Left colon (tissue), 2 donors: ENCODE measurements around the gene CAP2. TPM values are rescaled to one million over a fixed set of nuclear protein-coding genes. Genes with fewer than 3 reads are reported as not detected.

Experiments
- ATAC-seq: fragments of 200-7000 bp; cut with Tn5 transposase; one replicate; pipeline ENCODE4 v1.9.1; 2020; ENCODE audit warnings: mild to moderate bottlenecking, moderate library complexity
- DNase-seq, 2 donors: peaks; one replicate each; pipeline ENCODE4 v3.0.0-alpha.2; 2020
- intact Hi-C, 2 donors: fragments of 100-400 bp; cut with DNase I in 1 of 2; cut with micrococcal nuclease in 1 of 2; formaldehyde crosslinking; loops; one replicate each; pipeline versions ENCODE4 v1.11.2 to v1.14.0; 2022; cut with DNase I, micrococcal nuclease
- total RNA-seq, 2 donors: library from RNA; stranded (reverse); fragmentation: NEBNext Ultra II Directional; extraction: Animal tissue kit (Norgen Biotek cat#: 25700); gene quantifications; one replicate each; pipeline ENCODE4 v1.2.1, GENCODE V29; 2021
- donor health status: DM: no; HTN: no; CAD: no.
- donor health status: DM: yes; HTN: yes; CAD: no.

CAP2 gene
- total RNA-seq, 2 donors from 2014 or later, result 3.4 to 7.1 TPM

GRCh38 chr6:17486680-17487079 is 93.3 kb downstream of the CAP2 start:
- no peak for DNase-seq
- ATAC-seq, result no peak
- intact Hi-C loops, result no loop called here

GRCh38 chr6:17490724-17491123 is 97.3 kb downstream of the CAP2 start:
- intact Hi-C loops, result no loop called here
- no peak for DNase-seq
- ATAC-seq, result peak; percentile 52

GRCh38 chr6:17491416-17492142 is 98.2 kb downstream of the CAP2 start:
- intact Hi-C loops, result no loop called here
- peak in 1 of 2 donors; percentile 32 for DNase-seq
- ATAC-seq, result peak; percentile 48

GRCh38 chr6:17492350-17492749 is 99.0 kb downstream of the CAP2 start:
- ATAC-seq (peak; percentile 70), DNase-seq (no peak)
- intact Hi-C loops, result no loop called here

- no peak for DNase-seq
- intact Hi-C loops, result no loop called here
- no peak for ATAC-seq
Observed at GRCh38 chr6:17493286-17493685, 99.9 kb downstream of the CAP2 start.

- no peak for DNase-seq
- ATAC-seq, result no peak
- intact Hi-C loops, result no loop called here
Observed at GRCh38 chr6:17494177-17494576, 100.8 kb downstream of the CAP2 start.

- ATAC-seq, result no peak
- intact Hi-C loops, result no loop called here
- DNase-seq, result no peak
Observed at GRCh38 chr6:17494919-17495318, 101.5 kb downstream of the CAP2 start.

GRCh38 chr6:17497535-17498095 is 104.2 kb downstream of the CAP2 start:
- ATAC-seq, result no peak
- intact Hi-C loops, result no loop called here
- no peak for DNase-seq

- intact Hi-C loops, result no loop called here
- ATAC-seq, result no peak
- no peak for DNase-seq
Observed at GRCh38 chr6:17501442-17501841, 108.0 kb downstream of the CAP2 start.

- intact Hi-C loops, result no loop called here
- DNase-seq (no peak), ATAC-seq (no peak)
Observed at GRCh38 chr6:17501982-17502704, 108.7 kb downstream of the CAP2 start.

- intact Hi-C loops, result no loop called here
- no peak for DNase-seq
Observed at GRCh38 chr6:17503051-17503450, 109.7 kb downstream of the CAP2 start.

GRCh38 chr6:17504005-17504404 is 110.6 kb downstream of the CAP2 start:
- no peak for DNase-seq
- intact Hi-C loops, result no loop called here

More at GRCh38 chr6:17503051-17503450, 109.7 kb downstream of the CAP2 start:
- no peak for ATAC-seq

GRCh38 chr6:17505062-17505476 is 111.7 kb downstream of the CAP2 start:
- DNase-seq, result no peak
- no peak for ATAC-seq
- intact Hi-C loops, result no loop called here

More at GRCh38 chr6:17504005-17504404, 110.6 kb downstream of the CAP2 start:
- ATAC-seq, result no peak

GRCh38 chr6:17505767-17506280 is 112.4 kb downstream of the CAP2 start:
- no peak for DNase-seq
- ATAC-seq, result no peak
- intact Hi-C loops, result no loop called here

GRCh38 chr6:17506531-17506930 is 113.1 kb downstream of the CAP2 start:
- no peak for ATAC-seq
- intact Hi-C loops, result no loop called here
- DNase-seq, result no peak

GRCh38 chr6:17506962-17507361 is 113.6 kb downstream of the CAP2 start:
- ATAC-seq, result no peak
- intact Hi-C loops, result no loop called here
- no peak for DNase-seq

GRCh38 chr6:17511084-17511483 is 117.7 kb downstream of the CAP2 start:
- ATAC-seq (no peak), DNase-seq (no peak)
- intact Hi-C loops, result no loop called here

GRCh38 chr6:17511580-17511979 is 118.2 kb downstream of the CAP2 start:
- ATAC-seq (no peak), DNase-seq (no peak)
- intact Hi-C loops, result no loop called here

GRCh38 chr6:17519120-17519519 is 125.7 kb downstream of the CAP2 start:
- no peak for ATAC-seq
- intact Hi-C loops, result no loop called here

GRCh38 chr6:17525637-17526036 is 132.2 kb downstream of the CAP2 start:
- intact Hi-C loops, result no loop called here
- ATAC-seq, result peak; percentile 40
- peak in 1 of 2 donors; percentile 29 for DNase-seq

More at GRCh38 chr6:17519120-17519519, 125.7 kb downstream of the CAP2 start:
- DNase-seq, result no peak
